HL-60 (cell line): ENCODE results near the gene SAMD10.

Experiments used
- DNase-seq, 2 experiments: peaks; one replicate each; pipeline ENCODE4 v3.0.0-alpha.2; 2010 to 2020; ENCODE audit warnings: low read depth in 1 of 2, low spot score in 1 of 2
- H3K27ac ChIP-seq: fragments of 250-450 bp; sonication (Bioruptor Pico); replicated peaks from 2 replicates; pipeline ENCODE4 v1.5.1; 2020; ENCODE audit warnings: mild to moderate bottlenecking, moderate library complexity
- H3K27me3 ChIP-seq: fragments of 250-450 bp; sonication (Bioruptor Pico); 2 replicates; pipeline ENCODE4 v1.5.1; 2021; ENCODE audit warnings: mild to moderate bottlenecking, moderate library complexity; ENCODE audit not compliant: insufficient read depth, poor library complexity, severe bottlenecking
- H3K4me3 ChIP-seq: replicated peaks from 2 replicates; pipeline ENCODE4 v1.5.1; 2011; ENCODE audit warnings: mild to moderate bottlenecking, control low read depth, low read length; ENCODE audit not compliant: insufficient read depth
- CTCF ChIP-seq: IDR thresholded peaks from one replicate; pipeline ENCODE4 v1.5.1; 2011; ENCODE audit warnings: low read length, control low read depth, inconsistent platforms; ENCODE audit not compliant: insufficient read depth
- GABPA ChIP-seq: IDR thresholded peaks from 2 replicates; pipeline ENCODE4 v1.6.1; 2012; ENCODE audit warnings: low read depth
- POLR2AphosphoS5 ChIP-seq: IDR thresholded peaks from 2 replicates; pipeline ENCODE4 v1.6.1; 2012; ENCODE audit warnings: low read depth
- SPI1 ChIP-seq: IDR thresholded peaks from 2 replicates; pipeline ENCODE4 v1.6.1; 2012; ENCODE audit warnings: low read depth, mild to moderate bottlenecking, borderline replicate concordance
- TF ChIP-seq, protein P1 (sequence below): IDR thresholded peaks from 2 replicates; pipeline ENCODE4 v1.6.1; 2012; ENCODE audit warnings: low read depth; ENCODE audit not compliant: insufficient replicate concordance

The SAMD10 gene

DNA sequence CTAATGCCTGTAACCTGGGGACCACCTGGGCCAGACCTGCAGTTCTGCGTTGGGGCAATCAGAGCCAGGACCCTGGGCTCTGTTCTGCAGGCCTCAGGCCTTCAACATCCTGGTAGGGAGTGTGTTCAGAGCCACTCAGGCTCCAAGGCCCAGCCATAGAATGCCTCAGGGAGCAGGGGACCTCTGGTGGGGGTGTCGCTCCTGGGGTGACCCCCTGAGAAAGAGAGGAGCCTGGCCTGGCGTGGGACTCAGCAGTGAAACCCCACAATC lies 35.7 kb downstream of the SAMD10 start:
- Histone ChIP-seq H3K27me3 (no peaks in the 10 kb centered on the region), H3K4me3 (no peak overlapping the region), H3K27ac (no peak overlapping the region)
- no peak for DNase-seq
- no peak for TF ChIP-seq CTCF
- TF ChIP-seq POLR2AphosphoS5, result no peak
- TF ChIP-seq SPI1, result no peak
- TF ChIP-seq GABPA, result no peak
- TF ChIP-seq, protein P1, sequence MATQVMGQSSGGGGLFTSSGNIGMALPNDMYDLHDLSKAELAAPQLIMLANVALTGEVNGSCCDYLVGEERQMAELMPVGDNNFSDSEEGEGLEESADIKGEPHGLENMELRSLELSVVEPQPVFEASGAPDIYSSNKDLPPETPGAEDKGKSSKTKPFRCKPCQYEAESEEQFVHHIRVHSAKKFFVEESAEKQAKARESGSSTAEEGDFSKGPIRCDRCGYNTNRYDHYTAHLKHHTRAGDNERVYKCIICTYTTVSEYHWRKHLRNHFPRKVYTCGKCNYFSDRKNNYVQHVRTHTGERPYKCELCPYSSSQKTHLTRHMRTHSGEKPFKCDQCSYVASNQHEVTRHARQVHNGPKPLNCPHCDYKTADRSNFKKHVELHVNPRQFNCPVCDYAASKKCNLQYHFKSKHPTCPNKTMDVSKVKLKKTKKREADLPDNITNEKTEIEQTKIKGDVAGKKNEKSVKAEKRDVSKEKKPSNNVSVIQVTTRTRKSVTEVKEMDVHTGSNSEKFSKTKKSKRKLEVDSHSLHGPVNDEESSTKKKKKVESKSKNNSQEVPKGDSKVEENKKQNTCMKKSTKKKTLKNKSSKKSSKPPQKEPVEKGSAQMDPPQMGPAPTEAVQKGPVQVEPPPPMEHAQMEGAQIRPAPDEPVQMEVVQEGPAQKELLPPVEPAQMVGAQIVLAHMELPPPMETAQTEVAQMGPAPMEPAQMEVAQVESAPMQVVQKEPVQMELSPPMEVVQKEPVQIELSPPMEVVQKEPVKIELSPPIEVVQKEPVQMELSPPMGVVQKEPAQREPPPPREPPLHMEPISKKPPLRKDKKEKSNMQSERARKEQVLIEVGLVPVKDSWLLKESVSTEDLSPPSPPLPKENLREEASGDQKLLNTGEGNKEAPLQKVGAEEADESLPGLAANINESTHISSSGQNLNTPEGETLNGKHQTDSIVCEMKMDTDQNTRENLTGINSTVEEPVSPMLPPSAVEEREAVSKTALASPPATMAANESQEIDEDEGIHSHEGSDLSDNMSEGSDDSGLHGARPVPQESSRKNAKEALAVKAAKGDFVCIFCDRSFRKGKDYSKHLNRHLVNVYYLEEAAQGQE, result no peak

GRCh38 chr20:63942969-63943807 lies 36.3 kb downstream of the SAMD10 start:
- peak overlapping the region; percentile 44 for H3K27ac ChIP-seq
- H3K27me3 ChIP-seq, result no peaks in the 10 kb centered on the region
- TF ChIP-seq GABPA, result no peak
- no peak; the same call in 1 of the 2 replicates for TF ChIP-seq POLR2AphosphoS5
- no peak for TF ChIP-seq SPI1
- TF ChIP-seq, protein P1, result no peak
- TF ChIP-seq CTCF, result no peak
- no peak for DNase-seq
- no peak overlapping the region for H3K4me3 ChIP-seq

GRCh38 chr20:63942250-63942951 lies 37.0 kb downstream of the SAMD10 start:
- no peak overlapping the region for H3K4me3 ChIP-seq
- H3K27ac ChIP-seq, result peak overlapping the region; percentile 44
- no peaks in the 10 kb centered on the region for H3K27me3 ChIP-seq
- DNase-seq, result peak; percentile 52 to 79
- TF ChIP-seq POLR2AphosphoS5 (peak; percentile 3; the same call in 1 of the 2 replicates), SPI1 (no peak)

DNA sequence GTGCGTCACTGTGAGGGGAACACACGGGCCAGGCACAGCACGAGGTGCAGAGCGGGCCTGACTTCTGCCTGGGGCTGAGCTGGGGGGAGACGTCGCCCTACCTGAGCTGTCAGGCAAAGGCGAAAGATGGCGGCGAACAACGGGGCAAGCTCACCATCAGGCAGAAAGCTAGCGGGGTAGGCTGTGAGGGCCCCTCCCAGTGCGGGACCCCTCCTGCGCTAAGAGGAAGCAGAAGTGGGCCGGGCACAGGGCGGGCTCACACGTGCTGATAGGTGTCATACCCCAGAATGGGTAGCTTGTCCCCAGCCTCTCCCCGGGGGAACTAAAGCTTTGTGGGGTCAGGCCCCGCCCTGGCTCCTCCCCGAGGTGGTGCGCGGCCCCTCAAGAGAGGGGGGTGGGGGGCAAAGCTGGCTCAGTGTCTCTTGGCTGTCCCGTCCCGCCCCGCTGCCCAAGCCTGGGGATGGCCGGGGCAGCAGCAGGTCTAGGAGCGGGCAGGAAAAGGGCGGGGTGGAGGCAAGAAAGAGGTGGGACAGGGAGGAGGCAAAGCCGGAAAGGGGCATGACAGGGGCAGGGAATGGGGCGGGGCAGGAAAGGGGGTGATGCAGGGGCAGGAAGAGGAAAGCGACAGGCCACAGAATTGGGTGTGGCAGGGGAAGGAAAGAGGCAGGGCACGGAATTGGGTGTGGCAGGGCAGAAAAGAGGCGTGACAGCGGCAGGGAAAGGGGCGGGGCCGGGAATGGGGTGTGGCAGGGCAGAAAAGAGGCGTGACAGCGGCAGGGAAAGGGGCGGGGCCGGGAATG lies 38.0 kb downstream of the SAMD10 start:
- peak; percentile 92 to 98 for DNase-seq
- Histone ChIP-seq H3K4me3 (no peak overlapping the region), H3K27ac (peak overlapping the region; percentile 58), H3K27me3 (no peaks in the 10 kb centered on the region)
- TF ChIP-seq SPI1, result peak; percentile 3; the same call in 1 of the 2 replicates
- TF ChIP-seq, protein P1, result no peak
- peak; percentile 68 for TF ChIP-seq POLR2AphosphoS5
- TF ChIP-seq CTCF, result no peak
- peak; percentile 60 for TF ChIP-seq GABPA
